Hepatocyte (in vitro differentiated cells): ENCODE results near the gene RABL3.

ENCODE experiments used
- EZH2 ChIP-seq: fragments of 200-600 bp; sonication (generic); IDR thresholded peaks from 2 replicates; pipeline ENCODE4 v1.6.1; 2016; ENCODE audit warnings: antibody characterized with exemption, mild to moderate bottlenecking, borderline replicate concordance
- EZH2phosphoT487 ChIP-seq: fragments of 200-600 bp; sonication (generic); IDR thresholded peaks from one replicate; pipeline ENCODE4 v1.6.1; 2018; ENCODE audit warnings: antibody characterized with exemption, mild to moderate bottlenecking, low read depth, moderate library complexity; ENCODE audit not compliant: unreplicated experiment, severe bottlenecking
- TF ChIP-seq, protein P1 (sequence below): fragments of 200-600 bp; sonication (generic); IDR thresholded peaks from 2 replicates; pipeline ENCODE4 v1.5.1; 2016; ENCODE audit warnings: antibody characterized with exemption, mild to moderate bottlenecking; ENCODE audit not compliant: poor library complexity

DNA sequence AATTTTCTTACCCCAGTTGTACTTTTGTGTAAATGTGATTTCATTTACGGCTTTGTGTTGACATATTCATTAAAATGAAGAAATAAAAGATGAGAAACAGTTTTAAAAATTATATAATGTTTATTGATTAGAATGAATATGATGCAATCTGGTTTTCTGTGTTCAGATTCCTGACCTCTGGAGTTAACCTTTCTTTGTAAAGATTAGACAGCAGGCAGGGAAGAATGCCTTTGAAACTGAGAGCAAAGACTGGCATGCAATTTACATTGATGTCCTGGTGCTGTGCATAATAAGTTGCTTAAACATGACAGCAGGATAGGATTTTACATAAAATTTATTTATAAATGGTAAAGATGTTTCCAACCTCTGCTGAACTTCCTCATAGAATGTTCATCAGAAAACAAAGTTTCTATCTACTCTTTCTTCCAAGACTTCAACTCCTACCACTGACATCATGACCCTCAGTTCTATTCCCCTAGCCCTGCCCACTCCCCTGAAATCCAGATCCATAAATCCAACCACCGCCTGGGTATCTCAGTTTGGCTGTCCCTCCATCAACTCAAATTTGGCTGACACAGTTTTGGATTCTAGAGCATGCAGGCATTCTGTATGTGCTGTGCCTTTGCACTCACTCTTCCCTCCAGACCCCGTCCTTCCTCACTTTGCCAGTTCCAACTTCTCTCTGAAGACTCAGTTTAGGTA lies 62.0 kb downstream of the RABL3 start:
- TF ChIP-seq, protein P1, sequence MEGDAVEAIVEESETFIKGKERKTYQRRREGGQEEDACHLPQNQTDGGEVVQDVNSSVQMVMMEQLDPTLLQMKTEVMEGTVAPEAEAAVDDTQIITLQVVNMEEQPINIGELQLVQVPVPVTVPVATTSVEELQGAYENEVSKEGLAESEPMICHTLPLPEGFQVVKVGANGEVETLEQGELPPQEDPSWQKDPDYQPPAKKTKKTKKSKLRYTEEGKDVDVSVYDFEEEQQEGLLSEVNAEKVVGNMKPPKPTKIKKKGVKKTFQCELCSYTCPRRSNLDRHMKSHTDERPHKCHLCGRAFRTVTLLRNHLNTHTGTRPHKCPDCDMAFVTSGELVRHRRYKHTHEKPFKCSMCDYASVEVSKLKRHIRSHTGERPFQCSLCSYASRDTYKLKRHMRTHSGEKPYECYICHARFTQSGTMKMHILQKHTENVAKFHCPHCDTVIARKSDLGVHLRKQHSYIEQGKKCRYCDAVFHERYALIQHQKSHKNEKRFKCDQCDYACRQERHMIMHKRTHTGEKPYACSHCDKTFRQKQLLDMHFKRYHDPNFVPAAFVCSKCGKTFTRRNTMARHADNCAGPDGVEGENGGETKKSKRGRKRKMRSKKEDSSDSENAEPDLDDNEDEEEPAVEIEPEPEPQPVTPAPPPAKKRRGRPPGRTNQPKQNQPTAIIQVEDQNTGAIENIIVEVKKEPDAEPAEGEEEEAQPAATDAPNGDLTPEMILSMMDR = no peak
- TF ChIP-seq EZH2phosphoT487 (no peak), EZH2 (no peak)
